ENCODE data around the gene RFX5. TPM values are rescaled to one million over a fixed set of nuclear protein-coding genes. Genes with fewer than 3 reads are reported as not detected.

The RFX5 gene
- total and polyA plus RNA-seq, 2 experiments from 2014 or later: 13.3 to 44.5 TPM

DNA sequence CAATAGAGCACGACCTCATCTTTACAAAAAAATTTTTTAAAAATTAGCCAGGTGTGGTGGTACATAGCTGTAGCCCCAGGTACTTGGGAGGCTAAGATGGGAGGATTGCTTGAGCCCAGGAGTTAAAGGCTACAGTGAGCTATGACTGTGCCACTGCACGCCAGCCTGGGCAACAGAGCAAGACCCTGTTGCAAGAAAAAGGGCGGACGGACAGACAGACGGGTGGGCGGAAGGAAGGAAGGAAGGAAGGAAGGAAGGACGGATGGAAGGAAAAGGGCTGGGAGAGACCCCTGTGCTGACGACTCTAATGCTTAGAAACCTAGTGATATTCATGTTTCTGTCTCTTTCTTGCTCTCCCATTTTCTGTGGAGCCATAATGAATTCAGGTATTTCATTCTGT lies 34.2 kb downstream of the RFX5 start:
- no peak overlapping the region for H2AFZ ChIP-seq
- peaks cover 10% of the 10 kb centered on the region; the same call in 1 of the 2 replicates for H3K4me1 ChIP-seq (ENCODE audit: insufficient read depth)
- no peak overlapping the region for H3K4me2 ChIP-seq
- H3F3A ChIP-seq (replicated peaks; ENCODE audit: low read depth): 0 out of 2 replicates have a peak, but pooled peaks cover 4% of the 10 kb centered on the region
- DNase-seq (ENCODE audit: low spot score): no peak
- no peaks in the 10 kb centered on the region for H3K27me3 ChIP-seq (ENCODE audit: insufficient read depth)
- no peak overlapping the region for H3K27ac ChIP-seq (ENCODE audit: low read depth)
- peaks cover 10% of the 10 kb centered on the region; the same call in 1 of the 2 replicates for H3K36me3 ChIP-seq (ENCODE audit: insufficient read depth)
- peaks cover 6% of the 10 kb centered on the region for H4K20me1 ChIP-seq (replicated peaks; ENCODE audit: insufficient read depth)
- Mint-ChIP-seq H3K27ac (no peak overlapping the region), H3K4me1 (peaks cover 18% of the 10 kb centered on the region), H3K36me3 (ENCODE audit: low read depth) (peaks cover 17% of the 10 kb centered on the region), H3K27me3 (ENCODE audit: insufficient read depth, low read depth, poor library complexity) (peaks cover 4% of the 10 kb centered on the region), H3K4me3 (no peak overlapping the region), H3K9me3 (no peaks in the 10 kb centered on the region)
- no peaks in the 10 kb centered on the region for H3K79me2 ChIP-seq (replicated peaks; ENCODE audit: insufficient read depth)
- no peak overlapping the region for H3K4me3 ChIP-seq
- no peak for ATAC-seq
- TF ChIP-seq POLR2AphosphoS5 (IDR thresholded peaks at IDR 0.05; ENCODE audit: low read depth) (no peak), EZH2 (IDR thresholded peaks at IDR 0.05; ENCODE audit: low read depth, unreplicated experiment) (no peak), ZNF331 (CRISPR knock-in tag; IDR thresholded peaks at IDR 0.05; ENCODE audit: low read depth) (no peak), ZNF114 (CRISPR knock-in tag; IDR thresholded peaks at IDR 0.05) (no peak), ZNF462 (CRISPR knock-in tag; IDR thresholded peaks at IDR 0.05) (no peak), JUNB (IDR thresholded peaks at IDR 0.05; ENCODE audit: unreplicated experiment) (no peak), STAT1 (IDR thresholded peaks at IDR 0.05; ENCODE audit: unreplicated experiment) (no peak), CREB1 (CRISPR knock-in tag; IDR thresholded peaks at IDR 0.05; ENCODE audit: low read depth) (no peak), NANOG (IDR thresholded peaks at IDR 0.05; ENCODE audit: borderline replicate concordance) (no peak), EZH2phosphoT487 (IDR thresholded peaks at IDR 0.05; ENCODE audit: unreplicated experiment) (no peak)
- TF ChIP-seq, protein P1, sequence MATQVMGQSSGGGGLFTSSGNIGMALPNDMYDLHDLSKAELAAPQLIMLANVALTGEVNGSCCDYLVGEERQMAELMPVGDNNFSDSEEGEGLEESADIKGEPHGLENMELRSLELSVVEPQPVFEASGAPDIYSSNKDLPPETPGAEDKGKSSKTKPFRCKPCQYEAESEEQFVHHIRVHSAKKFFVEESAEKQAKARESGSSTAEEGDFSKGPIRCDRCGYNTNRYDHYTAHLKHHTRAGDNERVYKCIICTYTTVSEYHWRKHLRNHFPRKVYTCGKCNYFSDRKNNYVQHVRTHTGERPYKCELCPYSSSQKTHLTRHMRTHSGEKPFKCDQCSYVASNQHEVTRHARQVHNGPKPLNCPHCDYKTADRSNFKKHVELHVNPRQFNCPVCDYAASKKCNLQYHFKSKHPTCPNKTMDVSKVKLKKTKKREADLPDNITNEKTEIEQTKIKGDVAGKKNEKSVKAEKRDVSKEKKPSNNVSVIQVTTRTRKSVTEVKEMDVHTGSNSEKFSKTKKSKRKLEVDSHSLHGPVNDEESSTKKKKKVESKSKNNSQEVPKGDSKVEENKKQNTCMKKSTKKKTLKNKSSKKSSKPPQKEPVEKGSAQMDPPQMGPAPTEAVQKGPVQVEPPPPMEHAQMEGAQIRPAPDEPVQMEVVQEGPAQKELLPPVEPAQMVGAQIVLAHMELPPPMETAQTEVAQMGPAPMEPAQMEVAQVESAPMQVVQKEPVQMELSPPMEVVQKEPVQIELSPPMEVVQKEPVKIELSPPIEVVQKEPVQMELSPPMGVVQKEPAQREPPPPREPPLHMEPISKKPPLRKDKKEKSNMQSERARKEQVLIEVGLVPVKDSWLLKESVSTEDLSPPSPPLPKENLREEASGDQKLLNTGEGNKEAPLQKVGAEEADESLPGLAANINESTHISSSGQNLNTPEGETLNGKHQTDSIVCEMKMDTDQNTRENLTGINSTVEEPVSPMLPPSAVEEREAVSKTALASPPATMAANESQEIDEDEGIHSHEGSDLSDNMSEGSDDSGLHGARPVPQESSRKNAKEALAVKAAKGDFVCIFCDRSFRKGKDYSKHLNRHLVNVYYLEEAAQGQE (IDR thresholded peaks at IDR 0.05; ENCODE audit: unreplicated experiment): no peak
- TF ChIP-seq, protein P2, sequence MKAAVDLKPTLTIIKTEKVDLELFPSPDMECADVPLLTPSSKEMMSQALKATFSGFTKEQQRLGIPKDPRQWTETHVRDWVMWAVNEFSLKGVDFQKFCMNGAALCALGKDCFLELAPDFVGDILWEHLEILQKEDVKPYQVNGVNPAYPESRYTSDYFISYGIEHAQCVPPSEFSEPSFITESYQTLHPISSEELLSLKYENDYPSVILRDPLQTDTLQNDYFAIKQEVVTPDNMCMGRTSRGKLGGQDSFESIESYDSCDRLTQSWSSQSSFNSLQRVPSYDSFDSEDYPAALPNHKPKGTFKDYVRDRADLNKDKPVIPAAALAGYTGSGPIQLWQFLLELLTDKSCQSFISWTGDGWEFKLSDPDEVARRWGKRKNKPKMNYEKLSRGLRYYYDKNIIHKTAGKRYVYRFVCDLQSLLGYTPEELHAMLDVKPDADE (IDR thresholded peaks at IDR 0.05): no peak
- TF ChIP-seq, protein P3, sequence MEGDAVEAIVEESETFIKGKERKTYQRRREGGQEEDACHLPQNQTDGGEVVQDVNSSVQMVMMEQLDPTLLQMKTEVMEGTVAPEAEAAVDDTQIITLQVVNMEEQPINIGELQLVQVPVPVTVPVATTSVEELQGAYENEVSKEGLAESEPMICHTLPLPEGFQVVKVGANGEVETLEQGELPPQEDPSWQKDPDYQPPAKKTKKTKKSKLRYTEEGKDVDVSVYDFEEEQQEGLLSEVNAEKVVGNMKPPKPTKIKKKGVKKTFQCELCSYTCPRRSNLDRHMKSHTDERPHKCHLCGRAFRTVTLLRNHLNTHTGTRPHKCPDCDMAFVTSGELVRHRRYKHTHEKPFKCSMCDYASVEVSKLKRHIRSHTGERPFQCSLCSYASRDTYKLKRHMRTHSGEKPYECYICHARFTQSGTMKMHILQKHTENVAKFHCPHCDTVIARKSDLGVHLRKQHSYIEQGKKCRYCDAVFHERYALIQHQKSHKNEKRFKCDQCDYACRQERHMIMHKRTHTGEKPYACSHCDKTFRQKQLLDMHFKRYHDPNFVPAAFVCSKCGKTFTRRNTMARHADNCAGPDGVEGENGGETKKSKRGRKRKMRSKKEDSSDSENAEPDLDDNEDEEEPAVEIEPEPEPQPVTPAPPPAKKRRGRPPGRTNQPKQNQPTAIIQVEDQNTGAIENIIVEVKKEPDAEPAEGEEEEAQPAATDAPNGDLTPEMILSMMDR (conservative IDR thresholded peaks at IDR 0.05; ENCODE audit: low read depth in 2 of 2): no peak
- no peaks in the 10 kb centered on the region for H3K9me2 ChIP-seq (ENCODE audit: insufficient read depth)
